H1 (cell line): Measurements from ENCODE around the gene ZNF385D. TPM values are rescaled to one million over a fixed set of nuclear protein-coding genes. Genes with fewer than 3 reads are reported as not detected.

Experiments
- CTCF ChIA-PET: fragments of 300-600 bp; sonication (Branson Sonifier 250); formaldehyde crosslinking; loops from one replicate; lab custom pipeline; 2021; ENCODE audit not compliant: partially characterized antibody; lab: Charles Lee
- POLR2A ChIA-PET: fragments of 300-600 bp; sonication (Branson Sonifier 250); formaldehyde crosslinking; loops from one replicate; lab custom pipeline; 2021; ENCODE audit warnings: inconsistent platforms; ENCODE audit not compliant: partially characterized antibody; lab: Charles Lee
- DNase-seq, 2 experiments: peaks; one replicate each; pipeline versions ENCODE4 v3.0.0 to v3.0.0-alpha.2; 2010 to 2022; ENCODE audit warnings: low spot score in 2 of 2, low read depth in 1 of 2, mixed read lengths in 1 of 2
- FAIRE-seq: peaks from 2 replicates; lab custom pipeline; 2011; peaks lifted over from hg19 to GRCh38; lab: Jason Lieb, UNC
- H2AFZ ChIP-seq: 2 replicates; pipeline ENCODE4 v1.8.1; 2012; ENCODE audit warnings: low read length, inconsistent platforms
- H2AK5ac ChIP-seq: 2 replicates; pipeline ENCODE4 v1.6.1; 2013; ENCODE audit warnings: low read depth, low read length
- H2BK120ac ChIP-seq: replicated peaks from 2 replicates; pipeline ENCODE3; 2013; ENCODE audit warnings: low read depth, low read length, inconsistent platforms
- H2BK12ac ChIP-seq: 2 replicates; pipeline ENCODE4 v1.6.1; 2013; ENCODE audit warnings: low read depth, low read length
- H2BK15ac ChIP-seq: 2 replicates; pipeline ENCODE4 v1.6.1; 2013; ENCODE audit warnings: low read length
- H2BK20ac ChIP-seq: 2 replicates; pipeline ENCODE4 v1.6.1; 2013; ENCODE audit warnings: low read length
- H2BK5ac ChIP-seq: 2 replicates; pipeline ENCODE4 v1.6.1; 2013; ENCODE audit warnings: low read depth, low read length
- H3K14ac ChIP-seq: 2 replicates; pipeline ENCODE4 v1.6.1; 2013; ENCODE audit warnings: inconsistent platforms; ENCODE audit not compliant: insufficient read length
- H3K18ac ChIP-seq: 2 replicates; pipeline ENCODE4 v1.6.1; 2013; ENCODE audit warnings: low read length; ENCODE audit errors: extremely low read depth
- H3K23ac ChIP-seq: 2 replicates; pipeline ENCODE4 v1.6.1; 2013; ENCODE audit warnings: inconsistent platforms; ENCODE audit not compliant: insufficient read length
- H3K23me2 ChIP-seq: 2 replicates; pipeline ENCODE4 v1.6.1; 2013; ENCODE audit warnings: low read depth, low read length
- H3K27ac ChIP-seq: 2 replicates; pipeline ENCODE4 v1.6.1; 2011; ENCODE audit warnings: low read depth, low read length, inconsistent platforms
- H3K27me3 ChIP-seq, 4 experiments: replicated peaks in 1 of 4; 1 replicate in 1 of 4; 2 replicates in 3 of 4; pipeline versions ENCODE4 v1.6.1 to v1.8.1; 2011 to 2013; ENCODE audit warnings: low read length in 3 of 4, mild to moderate bottlenecking in 3 of 4, inconsistent platforms in 2 of 4, mixed read lengths in 2 of 4, moderate library complexity in 1 of 4; ENCODE audit not compliant: control insufficient read depth in 3 of 4, insufficient read depth in 3 of 4; ENCODE audit errors: extremely low read depth in 1 of 4
- H3K36me3 ChIP-seq, 4 experiments: 2 replicates each; pipeline versions ENCODE4 v1.6.1 to v1.8.1; 2011 to 2013; ENCODE audit warnings: mild to moderate bottlenecking in 4 of 4, low read length in 3 of 4, moderate library complexity in 2 of 4, control low read depth in 1 of 4, inconsistent platforms in 1 of 4; ENCODE audit not compliant: insufficient read depth in 4 of 4, control insufficient read depth in 2 of 4
- H3K4ac ChIP-seq: replicated peaks from 2 replicates; pipeline ENCODE3; 2013; ENCODE audit warnings: low read length, low read depth, mixed read lengths, inconsistent platforms; ENCODE audit not compliant: insufficient read length
- H3K4me1 ChIP-seq, 4 experiments: replicated peaks in 1 of 4; 1 replicate in 1 of 4; 2 replicates in 3 of 4; pipeline versions ENCODE4 v1.6.1 to v1.8.1; 2011 to 2013; ENCODE audit warnings: low read length in 3 of 4, inconsistent platforms in 2 of 4, mixed read lengths in 1 of 4; ENCODE audit not compliant: insufficient read depth in 4 of 4, control insufficient read depth in 3 of 4
- H3K4me2 ChIP-seq, 2 experiments: 2 replicates each; pipeline versions ENCODE4 v1.6.1 to v1.8.1; 2011 to 2013; ENCODE audit warnings: low read depth in 2 of 2, low read length in 2 of 2, control low read depth in 1 of 2, inconsistent platforms in 1 of 2, mild to moderate bottlenecking in 1 of 2; ENCODE audit not compliant: insufficient read depth in 1 of 2
- H3K4me3 ChIP-seq, 4 experiments: fragments of 200-600, 300-600 bp in 1 of 4; sonication (generic), shearing (Covaris generic), sonication (Bioruptor Twin) in 1 of 4; 2 replicates each; pipeline versions ENCODE4 v1.5.1 to v1.8.1; 2011 to 2016; ENCODE audit warnings: low read length in 4 of 4, low read depth in 3 of 4, control low read depth in 2 of 4, inconsistent platforms in 2 of 4, mild to moderate bottlenecking in 2 of 4, mixed read lengths in 1 of 4, moderate library complexity in 1 of 4; ENCODE audit not compliant: insufficient read depth in 2 of 4; ENCODE audit errors: extremely low read depth in 1 of 4
- H3K56ac ChIP-seq: replicated peaks from 2 replicates; pipeline ENCODE3; 2013; ENCODE audit warnings: low read depth, mild to moderate bottlenecking, mixed read lengths, low read length, inconsistent platforms; ENCODE audit not compliant: insufficient read length
- H3K79me1 ChIP-seq: 2 replicates; pipeline ENCODE4 v1.6.1; 2013; ENCODE audit warnings: low read depth, low read length, control low read depth
- H3K79me2 ChIP-seq, 2 experiments: 2 replicates each; pipeline versions ENCODE4 v1.6.1 to v1.8.1; 2012 to 2013; ENCODE audit warnings: low read length in 2 of 2, mild to moderate bottlenecking in 2 of 2, inconsistent platforms in 1 of 2; ENCODE audit not compliant: insufficient read depth in 2 of 2, control insufficient read depth in 1 of 2
- H3K9ac ChIP-seq, 4 experiments: replicated peaks in 1 of 4; 1 replicate in 1 of 4; 2 replicates in 3 of 4; pipeline versions ENCODE4 v1.6.1 to v1.8.1; 2011 to 2013; ENCODE audit warnings: low read depth in 3 of 4, low read length in 3 of 4, control low read depth in 2 of 4, mild to moderate bottlenecking in 2 of 4, moderate library complexity in 2 of 4, inconsistent platforms in 1 of 4; ENCODE audit errors: extremely low read depth in 1 of 4
- H3K9me3 ChIP-seq, 2 experiments: 2 replicates each; pipeline versions ENCODE4 v1.6.1 to v1.8.1; 2012 to 2013; ENCODE audit warnings: mild to moderate bottlenecking in 2 of 2, moderate library complexity in 2 of 2, control low read depth in 1 of 2, inconsistent platforms in 1 of 2, low read depth in 1 of 2, low read length in 1 of 2, mixed read lengths in 1 of 2; ENCODE audit not compliant: insufficient read depth in 2 of 2
- H4K20me1 ChIP-seq, 2 experiments: replicated peaks in 1 of 2; 2 replicates each; pipeline versions ENCODE3 to v1.8.1; 2011 to 2013; ENCODE audit warnings: inconsistent platforms in 2 of 2, low read length in 2 of 2, mild to moderate bottlenecking in 1 of 2; ENCODE audit not compliant: insufficient read depth in 2 of 2, control insufficient read depth in 1 of 2
- H4K5ac ChIP-seq: 2 replicates; pipeline ENCODE4 v1.6.1; 2013; ENCODE audit warnings: low read length, low read depth, mixed read lengths, inconsistent platforms; ENCODE audit not compliant: insufficient read length
- H4K8ac ChIP-seq: 2 replicates; pipeline ENCODE4 v1.8.0; 2013; ENCODE audit warnings: mild to moderate bottlenecking, moderate library complexity, low read length, inconsistent platforms; ENCODE audit not compliant: insufficient read depth; ENCODE audit errors: extremely low read depth
- H4K91ac ChIP-seq: replicated peaks from 2 replicates; pipeline ENCODE3; 2013; ENCODE audit warnings: low read length, mixed read lengths, inconsistent platforms; ENCODE audit not compliant: insufficient read length
- CEBPB ChIP-seq: IDR thresholded peaks from 2 replicates; pipeline ENCODE4 v1.6.1; 2012; ENCODE audit warnings: low read depth, low read length
- CHD1 ChIP-seq: IDR thresholded peaks from 2 replicates; pipeline ENCODE4 v1.6.1; 2012; ENCODE audit warnings: low read depth, low read length, improper control_type of control experiment
- JUN ChIP-seq: IDR thresholded peaks from 2 replicates; pipeline ENCODE4 v1.6.1; 2011; ENCODE audit warnings: low read depth, mild to moderate bottlenecking, improper control_type of control experiment, low read length
- RAD21 ChIP-seq, 2 experiments: IDR thresholded peaks in 1 of 2; conservative IDR thresholded peaks in 1 of 2; 2 replicates each; pipeline ENCODE4 v1.6.1; 2011; ENCODE audit warnings: low read depth in 2 of 2, low read length in 2 of 2, improper control_type of control experiment in 1 of 2, inconsistent platforms in 1 of 2, mild to moderate bottlenecking in 1 of 2, moderate library complexity in 1 of 2
- RFX5 ChIP-seq: IDR thresholded peaks from 2 replicates; pipeline ENCODE4 v1.6.1; 2011; ENCODE audit warnings: low read depth, low read length, improper control_type of control experiment, borderline replicate concordance
- SIN3A ChIP-seq, 2 experiments: IDR thresholded peaks in 1 of 2; conservative IDR thresholded peaks in 1 of 2; 2 replicates each; pipeline ENCODE4 v1.6.1; 2011 to 2012; ENCODE audit warnings: low read length in 2 of 2, improper control_type of control experiment in 1 of 2, low read depth in 1 of 2, mild to moderate bottlenecking in 1 of 2
- WGBS, 2 experiments: shearing (Covaris generic) in 1 of 2; methylation state at CpG; one replicate each; pipeline versions ENCODE4 v1.1.6 to v1.1.7; 2013 to 2015; ENCODE audit warnings: low lambda C conversion rate in 2 of 2, mixed read lengths in 2 of 2, inconsistent platforms in 1 of 2, low coverage in 1 of 2, missing lambda C conversion rate in 1 of 2; ENCODE audit not compliant: insufficient replicate concordance in 2 of 2, insufficient coverage in 1 of 2, insufficient read length in 1 of 2; ENCODE audit errors: extremely low coverage in 1 of 2, missing lambda C conversion rate in 1 of 2; 5-methylcytosine and 5-hydroxymethylcytosine counted together
- polyA plus RNA-seq, 7 experiments: library from polyadenylated mRNA; depleted of rRNA in 3 of 7; stranded (reverse) in 5 of 7; unstranded in 2 of 7; fragments of >200 nt in 5 of 7; fragments of 200-250 nt in 2 of 7; gene quantifications; 1 replicate in 5 of 7; 2 replicates in 1 of 7; 4 replicates in 1 of 7; pipeline versions ENCODE4 v1.2.1 to v1.2.3, GENCODE V29; 2011 to 2013; ENCODE audit warnings: missing spikeins in 2 of 7, mixed read lengths in 2 of 7
- total RNA-seq: library from RNA; stranded (reverse); fragmentation: NEBNext Ultra II Directional; extraction: Animal tissue kit (Norgen Biotek cat#: 25700); gene quantifications from 2 replicates; pipeline ENCODE4 v1.2.1, GENCODE V29; 2021
- TF ChIP-seq, protein P1 (sequence below), 3 experiments: IDR thresholded peaks; 1 replicate in 2 of 3; 2 replicates in 1 of 3; pipeline versions ENCODE4 v1.5.1 to v1.6.1; 2011; ENCODE audit warnings: low read length in 3 of 3, mild to moderate bottlenecking in 3 of 3, inconsistent platforms in 2 of 3, low read depth in 1 of 3, moderate library complexity in 1 of 3; ENCODE audit not compliant: insufficient read depth in 1 of 3; ENCODE audit errors: control extremely low read depth in 1 of 3
- TF ChIP-seq, protein P2 (sequence below): IDR thresholded peaks from 2 replicates; pipeline ENCODE4 v1.6.1; 2012; ENCODE audit warnings: inconsistent platforms

The ZNF385D gene
- total and polyA plus RNA-seq, 2 of the 8 experiments (the other 6 are each of a cell fraction or from before 2014, with no cell fraction given): 5.9 to 10.8 TPM

DNA sequence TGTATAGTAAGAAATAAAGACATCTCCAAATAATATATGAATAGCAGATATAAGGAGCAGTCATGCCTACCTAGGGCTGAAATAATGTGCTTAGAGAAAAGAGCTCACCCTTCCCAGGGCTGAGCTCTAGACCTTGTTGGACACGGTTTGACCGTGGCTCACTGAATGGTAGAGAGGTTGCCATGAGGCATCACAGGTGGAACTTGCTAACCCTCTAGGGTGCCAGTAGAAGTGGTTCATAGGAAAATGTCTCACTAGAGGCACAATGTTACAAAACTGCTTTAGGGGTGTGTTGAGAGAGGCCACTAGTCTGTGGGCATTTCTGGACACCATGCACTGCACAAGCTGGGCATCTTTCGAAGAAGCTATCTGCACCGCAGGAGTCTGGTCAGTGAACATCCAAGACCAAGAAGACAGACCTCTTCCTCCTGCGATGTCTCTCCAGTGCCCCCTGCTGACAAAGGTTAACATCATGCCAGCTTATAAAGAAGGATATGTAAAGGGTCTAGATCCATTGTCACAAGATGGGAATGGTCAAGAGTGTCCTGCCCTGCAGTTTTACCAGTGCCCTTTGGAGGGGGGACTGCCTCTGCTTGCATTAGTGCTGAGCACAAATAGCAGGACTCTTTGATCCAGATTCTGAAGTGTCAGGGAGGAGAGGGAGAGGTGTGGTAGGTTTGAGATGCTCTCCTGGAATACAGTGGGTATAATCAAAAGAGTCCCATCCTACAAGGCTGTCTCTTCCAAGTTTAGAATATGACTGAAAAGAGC is 266.8 kb downstream of the ZNF385D start:
- no peak overlapping the region for H2BK5ac ChIP-seq
- H4K8ac ChIP-seq: no peak overlapping the region
- no peaks in the 10 kb centered on the region for H3K9me3 ChIP-seq
- no peak overlapping the region for H2BK20ac ChIP-seq
- DNase-seq: peak; percentile 25 to 77
- H3K4me2 ChIP-seq: no peak overlapping the region
- no peak overlapping the region for H3K4ac ChIP-seq
- H2BK120ac ChIP-seq: no peak overlapping the region
- no peak overlapping the region for H3K23ac ChIP-seq
- H3K18ac ChIP-seq: no peak overlapping the region
- H3K14ac ChIP-seq: no peak overlapping the region
- no peaks in the 10 kb centered on the region for H3K27me3 ChIP-seq
- H2BK15ac ChIP-seq: no peak overlapping the region
- H2BK12ac ChIP-seq: no peak overlapping the region
- WGBS, 2 experiments: 84% methylated on average over 5 of the region's 5 CpGs; no CpG with 5 or more reads in 1 of the 2 experiments
- no peak overlapping the region for H4K91ac ChIP-seq
- no peaks in the 10 kb centered on the region for H4K20me1 ChIP-seq
- no peak overlapping the region for H3K56ac ChIP-seq
- H3K79me1 ChIP-seq: no peaks in the 10 kb centered on the region
- TF ChIP-seq RAD21 (IDR thresholded peaks at IDR 0.05 in 1 of 2, conservative IDR thresholded peaks at IDR 0.05 in 1 of 2; ENCODE audit: low read depth in 2 of 2, low read length in 2 of 2) (peak; percentile 82 to 84), CHD1 (no peak), JUN (no peak), SIN3A (conservative IDR thresholded peaks at IDR 0.05 in 1 of 2, IDR thresholded peaks at IDR 0.05 in 1 of 2; ENCODE audit: low read depth in 1 of 2, low read length in 2 of 2) (no peak), CEBPB (no peak), RFX5 (no peak)
- TF ChIP-seq, protein P1, sequence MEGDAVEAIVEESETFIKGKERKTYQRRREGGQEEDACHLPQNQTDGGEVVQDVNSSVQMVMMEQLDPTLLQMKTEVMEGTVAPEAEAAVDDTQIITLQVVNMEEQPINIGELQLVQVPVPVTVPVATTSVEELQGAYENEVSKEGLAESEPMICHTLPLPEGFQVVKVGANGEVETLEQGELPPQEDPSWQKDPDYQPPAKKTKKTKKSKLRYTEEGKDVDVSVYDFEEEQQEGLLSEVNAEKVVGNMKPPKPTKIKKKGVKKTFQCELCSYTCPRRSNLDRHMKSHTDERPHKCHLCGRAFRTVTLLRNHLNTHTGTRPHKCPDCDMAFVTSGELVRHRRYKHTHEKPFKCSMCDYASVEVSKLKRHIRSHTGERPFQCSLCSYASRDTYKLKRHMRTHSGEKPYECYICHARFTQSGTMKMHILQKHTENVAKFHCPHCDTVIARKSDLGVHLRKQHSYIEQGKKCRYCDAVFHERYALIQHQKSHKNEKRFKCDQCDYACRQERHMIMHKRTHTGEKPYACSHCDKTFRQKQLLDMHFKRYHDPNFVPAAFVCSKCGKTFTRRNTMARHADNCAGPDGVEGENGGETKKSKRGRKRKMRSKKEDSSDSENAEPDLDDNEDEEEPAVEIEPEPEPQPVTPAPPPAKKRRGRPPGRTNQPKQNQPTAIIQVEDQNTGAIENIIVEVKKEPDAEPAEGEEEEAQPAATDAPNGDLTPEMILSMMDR (IDR thresholded peaks at IDR 0.05; ENCODE audit: control extremely low read depth in 1 of 3, insufficient read depth in 1 of 3, low read depth in 1 of 3, low read length in 3 of 3): peak; percentile 21 to 80 (median 67)
- TF ChIP-seq, protein P2, sequence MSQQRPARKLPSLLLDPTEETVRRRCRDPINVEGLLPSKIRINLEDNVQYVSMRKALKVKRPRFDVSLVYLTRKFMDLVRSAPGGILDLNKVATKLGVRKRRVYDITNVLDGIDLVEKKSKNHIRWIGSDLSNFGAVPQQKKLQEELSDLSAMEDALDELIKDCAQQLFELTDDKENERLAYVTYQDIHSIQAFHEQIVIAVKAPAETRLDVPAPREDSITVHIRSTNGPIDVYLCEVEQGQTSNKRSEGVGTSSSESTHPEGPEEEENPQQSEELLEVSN: no peak
- TF ChIP-seq, all 59 proteins: peak for 2
- Histone ChIP-seq H4K5ac (no peak overlapping the region), H3K23me2 (no peaks in the 10 kb centered on the region), H3K4me3 (no peak overlapping the region), H2AFZ (no peak overlapping the region), H3K79me2 (no peaks in the 10 kb centered on the region), H3K4me1 (no peaks in the 10 kb centered on the region), H3K9ac (no peak overlapping the region), H3K27ac (no peak overlapping the region), H2AK5ac (no peak overlapping the region), H3K36me3 (no peaks in the 10 kb centered on the region)
- ChIA-PET POLR2A (interaction anchor here (1.0 kb wide), 1 partner anchor 59 kb away, joined by 3 read pairs; no protein-coding TSS in a partner anchor), CTCF (interaction anchor here (0.7 to 2.4 kb wide), 31 partner anchors 9 to 1258 kb away, joined by 3 to 21 read pairs (median 4); no protein-coding TSS in a partner anchor)
- peak; percentile 55 for FAIRE-seq
